ENCODE results near the gene ODF2L.
"Not testable (repeated sequence)": the region's sequence is repeated elsewhere in the genome, so short reads cannot be mapped to it uniquely, and the experiment has no call there.

- TF ChIP-seq, protein P1, sequence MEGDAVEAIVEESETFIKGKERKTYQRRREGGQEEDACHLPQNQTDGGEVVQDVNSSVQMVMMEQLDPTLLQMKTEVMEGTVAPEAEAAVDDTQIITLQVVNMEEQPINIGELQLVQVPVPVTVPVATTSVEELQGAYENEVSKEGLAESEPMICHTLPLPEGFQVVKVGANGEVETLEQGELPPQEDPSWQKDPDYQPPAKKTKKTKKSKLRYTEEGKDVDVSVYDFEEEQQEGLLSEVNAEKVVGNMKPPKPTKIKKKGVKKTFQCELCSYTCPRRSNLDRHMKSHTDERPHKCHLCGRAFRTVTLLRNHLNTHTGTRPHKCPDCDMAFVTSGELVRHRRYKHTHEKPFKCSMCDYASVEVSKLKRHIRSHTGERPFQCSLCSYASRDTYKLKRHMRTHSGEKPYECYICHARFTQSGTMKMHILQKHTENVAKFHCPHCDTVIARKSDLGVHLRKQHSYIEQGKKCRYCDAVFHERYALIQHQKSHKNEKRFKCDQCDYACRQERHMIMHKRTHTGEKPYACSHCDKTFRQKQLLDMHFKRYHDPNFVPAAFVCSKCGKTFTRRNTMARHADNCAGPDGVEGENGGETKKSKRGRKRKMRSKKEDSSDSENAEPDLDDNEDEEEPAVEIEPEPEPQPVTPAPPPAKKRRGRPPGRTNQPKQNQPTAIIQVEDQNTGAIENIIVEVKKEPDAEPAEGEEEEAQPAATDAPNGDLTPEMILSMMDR (IDR thresholded peaks at IDR 0.05): not testable (repeated sequence)
- TF ChIP-seq POLR2AphosphoS5 (IDR thresholded peaks at IDR 0.05; ENCODE audit: low read depth, low read length); SIN3A (IDR thresholded peaks at IDR 0.05; ENCODE audit: borderline replicate concordance, insufficient read depth, low read depth, low read length); TCF7L2 (IDR thresholded peaks at IDR 0.05; ENCODE audit: low read depth, low read length): not testable (repeated sequence)
Observed at GRCh38 chr1:86350230-86350629, 45.9 kb downstream of the ODF2L start.
